ENCODE data around the gene HMGN5.

HMGN5 gene

GRCh38 chrX:81201671-81202455, at the start of gene HMGN5, which contains the start of gene SH3BGRL:
HMGN5 (minus strand) TSS chrX:81201913; CDS start chrX:81121549, 80,364 bp downstream.
SH3BGRL (plus strand) TSS chrX:81202102; CDS start chrX:81202201, 99 bp downstream.
- DNase-seq: no peak

GRCh38 chrX:81241753-81242152, 40.0 kb upstream of the HMGN5 start:
- DNase-seq: no peak

GRCh38 chrX:81240701-81241331, 39.1 kb upstream of the HMGN5 start:
- no peak for DNase-seq

- no peak for DNase-seq
These were observed 36.5 kb upstream of the HMGN5 start for GRCh38 chrX:81238166-81238565.

- no peak for DNase-seq
These were observed 35.8 kb upstream of the HMGN5 start for GRCh38 chrX:81237516-81237915.

- DNase-seq: no peak
These were observed 30.5 kb upstream of the HMGN5 start for GRCh38 chrX:81232218-81232617.

GRCh38 chrX:81231476-81231875, 29.8 kb upstream of the HMGN5 start:
- no peak for DNase-seq

- no peak for DNase-seq
These were observed 28.2 kb upstream of the HMGN5 start for GRCh38 chrX:81229901-81230300.

GRCh38 chrX:81229229-81229628, 27.5 kb upstream of the HMGN5 start:
- DNase-seq: no peak

GRCh38 chrX:81215685-81216084, 14.0 kb upstream of the HMGN5 start:
- DNase-seq: no peak

GRCh38 chrX:81208916-81209315, 7.2 kb upstream of the HMGN5 start:
- DNase-seq: no peak

- no peak for DNase-seq
These were observed 4.8 kb upstream of the HMGN5 start for GRCh38 chrX:81206476-81206875.

GRCh38 chrX:81205551-81205950, 3.8 kb upstream of the HMGN5 start:
- DNase-seq: no peak

- no peak for DNase-seq
These were observed 1.2 kb upstream of the HMGN5 start for GRCh38 chrX:81202943-81203342.

- no peak for DNase-seq
These were observed 725 bp upstream of the HMGN5 start for GRCh38 chrX:81202456-81202819.

GRCh38 chrX:81201071-81201470, 642 bp downstream of the HMGN5 start:
- DNase-seq: no peak

GRCh38 chrX:81195712-81196111, 6.0 kb downstream of the HMGN5 start:
- DNase-seq: no peak

- no peak for DNase-seq
These were observed 6.5 kb downstream of the HMGN5 start for GRCh38 chrX:81195259-81195658.

GRCh38 chrX:81174286-81174685, 27.4 kb downstream of the HMGN5 start:
- DNase-seq: no peak

GRCh38 chrX:81168391-81168790, 33.3 kb downstream of the HMGN5 start:
- no peak for DNase-seq

GRCh38 chrX:81121513-81122363, 80.0 kb downstream of the HMGN5 start:
- DNase-seq: no peak

GRCh38 chrX:81120936-81121371, 80.8 kb downstream of the HMGN5 start:
- DNase-seq: no peak

- no peak for DNase-seq
These were observed 81.3 kb downstream of the HMGN5 start for GRCh38 chrX:81120258-81120935.
